PC-3 (cell line): ENCODE results near the gene SEPTIN2. TPM values are rescaled to one million over a fixed set of nuclear protein-coding genes. Genes with fewer than 3 reads are reported as not detected.

Experiments used
- ATAC-seq: fragments of 200-7000 bp; cut with Tn5 transposase; 2 replicates; pipeline ENCODE4 v1.9.1; 2020; ENCODE audit warnings: mild to moderate bottlenecking, moderate library complexity
- BruUV-seq: library from RNA; stranded (reverse); fragments of 400-500 nt; replicated peaks from 2 replicates; lab custom pipeline; 2021; lab: Mats Ljungman, UMichigan
- CTCF ChIA-PET: fragments of 300-600 bp; sonication (Branson Sonifier 250); formaldehyde crosslinking; loops from one replicate; lab custom pipeline; 2022; ENCODE audit warnings: antibody characterized with exemption; lab: Charles Lee
- POLR2A ChIA-PET: fragments of 300-600 bp; sonication (Branson Sonifier 250); formaldehyde crosslinking; loops from one replicate; lab custom pipeline; 2022; ENCODE audit warnings: antibody characterized with exemption; ENCODE audit not compliant: unreplicated experiment; lab: Charles Lee
- DNase-seq: peaks from one replicate; pipeline ENCODE4 v3.0.0-alpha.2; 2015
- H2AFZ ChIP-seq: fragments of 300-600 bp; sonication (generic); 2 replicates; pipeline ENCODE4 v1.6.0; 2016; ENCODE audit warnings: antibody characterized with exemption, low read length
- H3F3A ChIP-seq: fragments of 300-600 bp; sonication (generic); one replicate; pipeline ENCODE4 v1.6.0; 2017; ENCODE audit warnings: antibody characterized with exemption, low read length, control low read depth, mild to moderate bottlenecking; ENCODE audit not compliant: unreplicated experiment
- H3K27ac ChIP-seq: fragments of 300-600 bp; sonication (generic); 2 replicates; pipeline ENCODE4 v1.5.1; 2016; ENCODE audit warnings: mild to moderate bottlenecking, low read length
- H3K27me3 ChIP-seq: fragments of 300-600 bp; sonication (generic); 2 replicates; pipeline ENCODE4 v1.6.1; 2016; ENCODE audit warnings: low read length, mixed read lengths
- H3K36me3 ChIP-seq: fragments of 300-600 bp; sonication (generic); 2 replicates; pipeline ENCODE4 v1.6.1; 2016; ENCODE audit warnings: low read depth, mixed run types, low read length, mixed read lengths
- H3K4me1 ChIP-seq: fragments of 300-600 bp; sonication (generic); 2 replicates; pipeline ENCODE4 v1.5.1; 2016; ENCODE audit warnings: low read length; ENCODE audit not compliant: insufficient read depth
- H3K4me2 ChIP-seq: fragments of 300-600 bp; sonication (generic); 2 replicates; pipeline ENCODE4 v1.6.0; 2016; ENCODE audit warnings: low read length
- H3K4me3 ChIP-seq: fragments of 300-600 bp; sonication (generic); 2 replicates; pipeline ENCODE4 v1.5.1; 2016; ENCODE audit warnings: mild to moderate bottlenecking, low read length, mixed read lengths
- H3K79me2 ChIP-seq: fragments of 300-600 bp; sonication (generic); 2 replicates; pipeline ENCODE4 v1.6.1; 2017; ENCODE audit warnings: low read length, mixed read lengths
- H3K9ac ChIP-seq: fragments of 300-600 bp; sonication (generic); 2 replicates; pipeline ENCODE4 v1.6.0; 2016; ENCODE audit warnings: mild to moderate bottlenecking, low read length
- H3K9me2 ChIP-seq: fragments of 300-600 bp; sonication (generic); replicated peaks from 2 replicates; pipeline ENCODE4 v1.6.1; 2016; ENCODE audit warnings: mixed run types, low read length, mixed read lengths
- H3K9me3 ChIP-seq: fragments of 300-600 bp; sonication (generic); 2 replicates; pipeline ENCODE4 v1.6.1; 2016; ENCODE audit warnings: low read length, mixed read lengths
- H4K20me1 ChIP-seq: fragments of 300-600 bp; sonication (generic); 2 replicates; pipeline ENCODE4 v1.6.1; 2016; ENCODE audit warnings: low read length, mixed read lengths
- CTCF ChIP-seq: fragments of 300-600 bp; sonication (generic); conservative IDR thresholded peaks from 2 replicates; pipeline ENCODE4 v1.5.1; 2017; ENCODE audit warnings: antibody characterized with exemption, low read depth, mild to moderate bottlenecking, low read length
- EZH2 ChIP-seq: fragments of 300-600 bp; sonication (generic); IDR thresholded peaks from one replicate; pipeline ENCODE4 v1.6.1; 2017; ENCODE audit warnings: antibody characterized with exemption, mild to moderate bottlenecking, low read length; ENCODE audit not compliant: unreplicated experiment
- EZH2phosphoT487 ChIP-seq: fragments of 300-600 bp; sonication (generic); IDR thresholded peaks from 2 replicates; pipeline ENCODE4 v1.6.1; 2018; ENCODE audit warnings: mild to moderate bottlenecking, antibody characterized with exemption, low read length, borderline replicate concordance
- intact Hi-C: fragments of 100-400 bp; cut with micrococcal nuclease; formaldehyde crosslinking; loops from 2 replicates; pipeline ENCODE4 v1.9.0; 2023
- total RNA-seq: library from RNA; depleted of rRNA; stranded (reverse); fragments of >200 nt; gene quantifications from 2 replicates; pipeline ENCODE4 v1.2.3, GENCODE V29; 2014

The SEPTIN2 gene
- total RNA-seq, 1 experiment from 2014 or later = 185 TPM

GRCh38 chr2:241296767-241297166, 19.0 kb upstream of the SEPTIN2 start:
- no peak for TF ChIP-seq CTCF
- no peak overlapping the region for H3K27ac ChIP-seq
- CTCF ChIA-PET = interaction anchor here (0.6 kb wide), 1 partner anchor 299 kb away, joined by 5 read pairs; no protein-coding TSS in a partner anchor
- H3K4me2 ChIP-seq = no peak overlapping the region
- H4K20me1 ChIP-seq = peaks cover 36% of the 10 kb centered on the region
- no peaks in the 10 kb centered on the region; the same call in 1 of the 2 replicates for H3K4me1 ChIP-seq
- ATAC-seq (no peak), DNase-seq (no peak)
- no peaks in the 10 kb centered on the region for H3K9me2 ChIP-seq
- no peaks in the 10 kb centered on the region for H3K27me3 ChIP-seq
- 0 out of 2 replicates have a peak, but pooled peaks cover 4% of the 10 kb centered on the region for H3K36me3 ChIP-seq
- H3K9ac ChIP-seq = no peak overlapping the region
- no peak overlapping the region for H2AFZ ChIP-seq
- no peak overlapping the region for H3K4me3 ChIP-seq
- POLR2A ChIA-PET = no interaction called here
- BruUV-seq = no TSS peak
- intact Hi-C loops = no loop called here
- H3F3A ChIP-seq = no peaks in the 10 kb centered on the region
- H3K9me3 ChIP-seq = no peaks in the 10 kb centered on the region
- peaks cover 95% of the 10 kb centered on the region for H3K79me2 ChIP-seq

GRCh38 chr2:241298673-241299072, 17.1 kb upstream of the SEPTIN2 start:
- Histone ChIP-seq H3K4me2 (no peak overlapping the region), H3K36me3 (0 out of 2 replicates have a peak, but pooled peaks cover 4% of the 10 kb centered on the region), H3K9me2 (no peaks in the 10 kb centered on the region), H3K4me1 (no peaks in the 10 kb centered on the region; the same call in 1 of the 2 replicates), H3K27ac (no peak overlapping the region), H3K9me3 (no peaks in the 10 kb centered on the region), H4K20me1 (peaks cover 48% of the 10 kb centered on the region), H3K9ac (no peak overlapping the region), H3K79me2 (peaks cover 95% of the 10 kb centered on the region), H3K27me3 (no peaks in the 10 kb centered on the region), H3F3A (no peaks in the 10 kb centered on the region), H3K4me3 (no peak overlapping the region), H2AFZ (no peak overlapping the region)
- DNase-seq (no peak), ATAC-seq (no peak)
- TF ChIP-seq EZH2 (no peak), CTCF (no peak), EZH2phosphoT487 (no peak)
- POLR2A ChIA-PET = no interaction called here
- no TSS peak for BruUV-seq
- intact Hi-C loops = no loop called here
- CTCF ChIA-PET = no interaction called here

- ChIA-PET CTCF (no interaction called here), POLR2A (no interaction called here)
- ATAC-seq (no peak), DNase-seq (no peak)
- intact Hi-C loops = no loop called here
- Histone ChIP-seq H3K36me3 (0 out of 2 replicates have a peak, but pooled peaks cover 4% of the 10 kb centered on the region), H3K9ac (no peak overlapping the region), H3K4me1 (no peaks in the 10 kb centered on the region; the same call in 1 of the 2 replicates), H3K79me2 (peaks cover 95% of the 10 kb centered on the region), H4K20me1 (peaks cover 48% of the 10 kb centered on the region), H3K27me3 (no peaks in the 10 kb centered on the region), H2AFZ (no peak overlapping the region), H3K27ac (no peak overlapping the region), H3K9me2 (no peaks in the 10 kb centered on the region), H3K4me3 (no peak overlapping the region), H3K4me2 (no peak overlapping the region), H3K9me3 (no peaks in the 10 kb centered on the region), H3F3A (no peaks in the 10 kb centered on the region)
- TF ChIP-seq CTCF (no peak), EZH2phosphoT487 (no peak), EZH2 (no peak)
- no TSS peak for BruUV-seq
Measured at GRCh38 chr2:241300000-241300399, 15.7 kb upstream of the SEPTIN2 start.
